ENCODE measurements around the gene ETV4.

GRCh38 chr17:43588664-43589435 lies 42.7 kb upstream of the ETV4 start:
- TF ChIP-seq BHLHE40 (IDR thresholded peaks at IDR 0.05; ENCODE audit: borderline replicate concordance) = no peak
- TF ChIP-seq SUZ12 (IDR thresholded peaks at IDR 0.05) = no peak
- TF ChIP-seq ZNF384 (IDR thresholded peaks at IDR 0.05) = no peak
- TF ChIP-seq PKNOX1 (IDR thresholded peaks at IDR 0.05) = no peak
- TF ChIP-seq ELF4 (IDR thresholded peaks at IDR 0.05) = no peak
- TF ChIP-seq SP1 (IDR thresholded peaks at IDR 0.05) = no peak
- TF ChIP-seq FOXA1 (IDR thresholded peaks at IDR 0.05) = no peak
- no peak for TF ChIP-seq FOXK2 (IDR thresholded peaks at IDR 0.05)
- TF ChIP-seq FOXM1 (IDR thresholded peaks at IDR 0.05; ENCODE audit: borderline replicate concordance) = no peak
- no peak for TF ChIP-seq TARDBP (IDR thresholded peaks at IDR 0.05)
- no peak for TF ChIP-seq CTBP1 (IDR thresholded peaks at IDR 0.05; ENCODE audit: borderline replicate concordance)
- TF ChIP-seq ARNT (IDR thresholded peaks at IDR 0.05) = no peak
